Measurements from ENCODE around the gene FHL1.
"Not testable (repeated sequence)": the region's sequence is repeated elsewhere in the genome, so short reads cannot be mapped to it uniquely, and the experiment has no call there.

FHL1 gene

DNA sequence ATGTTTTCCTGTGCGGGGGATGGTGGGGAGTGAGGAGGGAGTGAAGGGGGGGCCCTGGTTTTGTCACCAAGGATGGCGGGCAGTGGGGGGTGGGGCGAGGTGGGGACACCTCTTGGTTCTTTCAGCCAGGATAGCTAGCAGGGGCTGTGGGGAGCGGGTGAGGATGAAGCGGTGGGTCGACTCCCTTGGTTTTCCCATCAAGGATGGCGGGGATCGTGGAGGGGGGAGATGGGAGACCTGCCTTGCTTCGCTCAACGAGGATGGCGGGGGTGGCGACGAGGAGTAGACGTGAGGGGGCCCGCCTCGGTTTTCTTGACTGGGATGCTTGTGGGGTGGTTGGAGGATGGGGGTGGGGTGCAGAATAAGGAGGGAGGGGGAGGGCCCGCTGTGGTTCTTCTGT, 643 bp downstream of the FHL1 start:
- no peak for DNase-seq

DNA sequence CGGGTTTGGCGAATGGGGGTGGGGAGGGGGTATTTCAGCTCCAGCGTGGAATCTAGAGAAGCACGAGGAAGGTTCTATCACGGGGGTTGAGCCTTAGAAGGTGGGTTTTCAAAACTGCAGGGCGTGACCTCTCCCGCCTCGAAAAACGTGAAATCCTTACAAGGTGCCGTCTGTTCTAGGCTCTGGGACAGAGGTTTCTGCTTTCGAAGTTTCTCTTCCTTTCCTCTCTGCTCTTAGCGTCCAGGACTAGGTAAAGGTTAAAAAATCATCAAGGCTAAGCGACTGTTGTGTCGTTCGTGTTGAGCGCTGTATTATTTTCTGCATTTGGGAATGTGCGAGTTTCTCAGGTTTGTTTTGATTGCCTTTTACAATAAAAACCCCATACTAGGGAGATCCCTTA, 1.1 kb downstream of the FHL1 start:
- DNase-seq = no peak

DNA sequence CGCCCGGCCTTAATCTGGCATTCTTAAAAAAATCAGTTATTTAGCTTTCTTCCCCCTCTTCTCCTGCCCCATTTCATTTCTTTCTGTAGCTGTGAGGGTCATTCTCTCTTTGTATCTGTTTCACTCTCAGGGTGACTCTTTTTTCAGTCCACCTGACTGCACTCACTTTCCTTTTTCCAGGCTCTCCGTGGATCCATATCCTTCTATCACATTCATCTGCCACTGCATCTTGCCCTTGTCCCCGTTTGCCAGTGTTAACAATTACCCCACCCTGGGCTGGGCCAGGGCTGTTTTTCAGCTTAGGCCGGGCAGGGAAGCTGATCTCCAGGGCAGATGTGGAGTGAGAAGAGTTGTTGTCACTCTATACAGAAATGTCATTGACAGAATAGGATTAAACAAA, 7.7 kb downstream of the FHL1 start:
- no peak for DNase-seq

DNA sequence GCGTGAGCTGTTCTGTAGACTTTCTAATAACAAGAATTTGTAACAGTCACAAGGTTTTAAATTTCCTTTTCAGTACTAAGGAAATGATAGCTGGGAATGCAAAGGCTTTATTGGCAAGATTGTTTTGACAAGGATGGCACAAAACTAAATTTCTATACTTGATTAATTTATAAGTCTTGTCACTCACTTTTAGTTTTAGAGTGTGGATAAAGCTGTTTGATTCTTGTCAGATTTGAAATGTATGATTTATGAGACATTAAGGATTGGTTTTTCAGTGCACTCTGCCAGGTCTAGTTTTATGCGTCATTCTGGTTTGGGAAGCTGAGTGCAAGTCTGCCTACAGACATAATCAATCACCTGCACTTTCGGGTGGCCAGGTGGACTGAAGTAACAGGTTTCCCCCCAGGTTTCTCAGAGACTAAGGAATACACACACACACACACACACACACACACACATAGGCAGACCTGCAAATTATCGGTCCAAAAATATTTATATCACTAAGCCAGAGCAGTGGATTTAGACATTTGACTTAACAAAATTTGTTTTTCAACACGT, 9.3 kb downstream of the FHL1 start:
- no peak for DNase-seq

DNA sequence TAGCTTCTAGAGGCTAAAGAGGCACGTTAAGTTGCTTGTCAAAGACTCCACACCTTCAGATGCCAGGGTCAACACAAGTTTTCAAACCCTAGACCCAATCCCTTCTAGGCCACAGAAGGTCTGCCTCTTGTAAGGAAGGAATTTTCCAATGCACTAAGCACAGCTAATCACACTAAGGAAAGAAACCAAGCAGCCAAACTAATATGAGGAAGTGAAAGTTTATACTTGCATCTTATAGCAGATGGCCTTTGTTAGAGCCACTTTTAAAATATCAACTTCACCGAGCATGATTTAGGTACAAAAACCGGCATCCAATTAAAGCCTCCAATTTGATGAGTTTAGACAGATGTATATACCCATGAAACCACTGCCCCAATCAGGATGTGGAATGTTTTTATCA, 9.9 kb downstream of the FHL1 start:
- no peak for DNase-seq

DNA sequence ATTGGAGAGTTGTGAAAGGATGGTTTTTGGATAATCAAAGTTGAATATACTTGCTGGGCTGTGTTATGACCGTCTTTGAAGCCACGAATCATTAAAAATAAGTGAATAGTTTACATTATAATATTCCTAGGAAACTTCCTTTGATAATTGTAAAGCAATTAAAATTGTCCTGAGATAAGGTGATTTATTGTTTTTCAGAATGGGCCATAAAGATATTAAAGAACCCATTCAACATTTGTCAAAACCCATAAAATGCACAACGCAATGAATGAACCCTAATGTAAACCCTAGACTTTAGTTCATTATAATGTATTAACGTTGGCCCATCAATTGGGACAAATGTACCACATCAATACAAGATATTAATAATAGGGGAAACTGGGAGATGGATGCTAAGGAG, 11.4 kb downstream of the FHL1 start:
- DNase-seq = no peak

DNA sequence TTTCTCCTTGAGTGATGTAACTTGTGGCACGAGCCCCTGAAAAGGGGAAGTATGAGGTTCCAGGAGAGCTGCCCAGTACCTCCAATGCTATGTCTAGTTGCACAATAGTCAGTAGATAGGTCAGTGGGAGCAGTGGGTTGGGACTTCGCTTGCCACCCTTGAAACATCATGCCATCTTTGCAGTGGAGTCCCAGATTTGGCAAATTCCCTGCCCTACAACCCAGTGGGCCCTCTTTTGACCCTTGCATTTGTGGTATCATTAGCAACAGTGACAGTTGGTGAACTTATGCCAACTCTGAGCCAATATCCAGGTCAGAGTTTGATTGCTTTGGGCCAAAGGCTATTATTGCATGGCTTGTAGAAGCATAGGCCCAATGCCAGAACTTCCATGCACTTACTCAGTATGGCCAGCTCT, 12.3 kb downstream of the FHL1 start:
- no peak for DNase-seq

DNA sequence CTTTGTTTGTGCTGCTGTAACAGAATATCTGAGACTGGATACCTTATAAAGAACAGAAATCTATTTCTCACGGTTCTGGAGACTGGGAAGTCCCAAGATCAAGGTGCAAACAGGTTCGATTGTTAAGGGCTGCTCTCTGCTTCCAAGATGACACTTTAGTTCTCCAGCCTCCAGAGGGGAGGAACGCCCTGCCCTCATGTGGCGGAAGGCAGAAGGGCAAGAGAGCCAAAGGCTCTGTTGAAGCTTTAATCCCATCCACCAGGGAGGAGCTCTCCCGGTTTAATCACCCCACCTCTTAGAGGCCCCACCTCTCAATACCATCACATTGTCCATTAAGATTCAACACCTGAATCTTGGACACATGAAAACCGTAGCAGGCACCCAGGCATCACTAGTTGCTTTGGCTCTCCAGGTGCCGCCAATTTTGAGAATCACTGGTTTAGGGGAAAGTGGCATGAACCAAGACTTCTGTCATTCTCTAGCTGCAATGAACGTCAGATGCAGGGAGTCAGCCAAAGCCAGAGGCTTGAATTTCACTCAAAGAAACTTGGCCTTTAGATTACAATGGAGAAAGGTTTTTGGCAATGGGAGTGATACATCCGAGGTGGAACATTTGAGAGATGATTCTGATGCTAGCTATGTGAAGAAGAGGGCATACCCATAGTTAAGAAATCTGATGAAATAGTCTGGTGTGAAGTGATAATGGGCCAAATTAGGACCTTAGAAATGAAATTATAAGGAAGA, 15.7 kb downstream of the FHL1 start:
- DNase-seq = peak; percentile 17

DNA sequence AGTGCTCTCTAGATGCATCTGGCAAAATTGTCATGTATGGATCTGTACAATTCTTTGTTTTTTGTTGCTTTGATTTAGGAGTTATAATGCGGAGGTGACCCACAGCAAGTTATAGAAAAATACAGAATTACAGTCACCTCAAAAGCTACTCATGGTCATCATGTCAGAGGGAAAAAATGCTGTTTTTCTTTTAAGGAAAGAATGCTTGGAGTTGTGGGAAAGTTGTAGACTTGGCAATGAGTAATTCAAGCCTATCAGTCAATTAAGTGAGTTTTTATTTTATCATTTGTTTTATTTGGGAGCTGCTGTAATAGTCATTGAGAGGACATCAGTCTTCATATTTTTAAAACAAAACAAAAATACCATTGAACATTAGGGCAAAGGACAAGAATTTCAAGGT, 16.4 kb downstream of the FHL1 start:
- DNase-seq = no peak

DNA sequence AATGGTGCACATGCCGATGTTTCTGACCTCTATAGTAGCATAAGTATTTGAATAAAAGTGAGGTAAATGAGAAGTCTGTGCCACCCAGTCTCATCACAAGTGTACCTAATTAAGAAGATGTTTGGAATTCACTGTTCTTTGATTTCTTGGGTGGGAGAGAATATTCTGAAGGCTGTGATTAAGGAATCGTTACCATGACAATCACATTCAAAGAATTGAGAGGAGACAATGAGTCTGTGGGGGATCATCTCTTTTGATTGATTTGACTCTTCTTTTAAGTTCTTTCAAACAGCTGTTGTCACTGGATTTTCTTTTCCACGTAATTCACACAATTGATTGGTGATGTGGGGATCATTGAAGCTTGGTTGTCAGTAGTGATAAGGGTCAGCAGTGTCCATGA, 18.1 kb downstream of the FHL1 start:
- no peak for DNase-seq

DNA sequence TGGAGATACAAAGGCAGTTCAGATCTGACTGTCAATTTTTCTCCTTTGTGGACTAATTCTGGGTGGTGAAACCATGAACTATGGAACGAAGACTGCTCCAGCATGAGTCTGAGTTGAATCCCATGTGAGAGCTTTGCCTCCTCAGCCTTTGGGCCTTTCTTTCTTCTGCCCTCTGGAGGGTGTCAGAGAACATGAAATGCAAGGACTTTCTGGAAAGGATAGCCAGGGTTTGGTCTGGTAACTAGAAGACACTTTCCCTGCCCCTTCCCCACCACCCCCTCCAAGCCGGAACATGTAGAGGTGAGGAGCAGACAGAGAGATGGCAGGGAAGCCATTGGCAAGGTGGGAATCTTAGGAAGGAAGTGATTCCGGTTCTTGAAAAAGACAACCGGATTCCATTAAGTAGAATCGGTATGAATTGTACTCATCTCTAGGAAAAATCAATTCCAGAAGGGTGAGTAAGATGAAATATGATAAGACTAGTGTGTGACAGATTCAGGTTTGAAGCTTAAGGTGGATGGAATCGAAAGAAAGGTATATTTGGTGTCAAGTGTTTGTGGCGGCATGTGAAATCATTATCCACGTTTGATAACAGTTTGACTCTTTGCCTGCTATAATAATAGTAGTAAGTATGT, 19.0 kb downstream of the FHL1 start:
- DNase-seq = no peak

DNA sequence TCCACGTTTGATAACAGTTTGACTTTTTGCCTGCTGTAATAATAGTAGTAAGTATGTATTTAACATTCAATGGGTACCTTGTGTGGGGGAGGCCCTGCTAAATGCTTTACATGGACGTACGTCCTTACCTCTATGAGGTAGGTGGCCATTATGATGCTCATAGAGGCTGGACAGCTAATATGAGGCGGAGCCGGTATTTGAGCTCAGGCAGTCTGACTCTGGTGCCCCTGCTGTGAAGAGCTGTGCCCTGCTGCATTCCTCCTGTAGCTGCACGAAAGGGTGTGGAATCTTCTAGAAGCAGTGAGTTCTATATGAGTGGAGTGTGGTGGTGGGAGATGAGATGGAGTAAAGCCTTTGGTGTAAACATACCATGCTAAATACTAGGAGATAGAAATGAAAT, 20.7 kb downstream of the FHL1 start:
- not testable (repeated sequence) for DNase-seq

DNA sequence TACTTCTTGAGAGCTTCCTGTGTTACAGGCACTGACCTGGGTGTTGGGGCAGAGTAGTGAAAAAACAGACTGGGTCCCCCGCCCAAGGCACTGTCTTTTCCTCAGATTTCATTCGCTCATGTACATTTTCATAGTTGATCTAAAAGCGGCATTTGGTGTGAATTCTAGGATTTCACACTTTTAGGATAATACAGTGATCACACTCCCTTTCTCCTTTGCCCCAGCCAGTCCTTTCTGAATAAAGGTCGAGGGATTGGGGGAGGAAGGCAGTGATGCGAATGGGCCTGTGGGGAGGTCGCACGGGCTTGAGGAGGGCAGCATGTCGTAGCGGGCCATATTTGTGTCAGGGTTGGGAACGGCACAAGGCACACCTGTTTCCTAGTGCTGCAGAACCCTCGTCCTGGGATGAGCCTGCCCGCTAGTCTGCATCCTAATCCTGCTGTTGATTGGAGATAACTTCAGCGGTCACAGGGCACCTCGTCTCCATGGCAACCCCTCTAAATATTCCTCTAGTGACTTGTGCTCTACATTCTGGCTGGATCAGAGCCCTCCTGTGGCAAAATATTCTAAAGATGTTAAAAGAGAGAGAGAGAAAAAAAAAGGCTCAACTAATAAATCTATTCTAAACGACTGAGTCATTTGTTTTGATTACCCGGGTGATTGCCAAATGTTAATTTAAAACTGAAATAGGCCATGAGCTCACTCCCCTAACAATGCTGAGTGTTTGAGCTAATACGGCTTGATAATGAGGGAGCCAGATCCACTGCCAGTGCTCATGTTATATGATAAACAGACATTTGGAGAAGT, 21.8 kb downstream of the FHL1 start:
- no peak for DNase-seq

DNA sequence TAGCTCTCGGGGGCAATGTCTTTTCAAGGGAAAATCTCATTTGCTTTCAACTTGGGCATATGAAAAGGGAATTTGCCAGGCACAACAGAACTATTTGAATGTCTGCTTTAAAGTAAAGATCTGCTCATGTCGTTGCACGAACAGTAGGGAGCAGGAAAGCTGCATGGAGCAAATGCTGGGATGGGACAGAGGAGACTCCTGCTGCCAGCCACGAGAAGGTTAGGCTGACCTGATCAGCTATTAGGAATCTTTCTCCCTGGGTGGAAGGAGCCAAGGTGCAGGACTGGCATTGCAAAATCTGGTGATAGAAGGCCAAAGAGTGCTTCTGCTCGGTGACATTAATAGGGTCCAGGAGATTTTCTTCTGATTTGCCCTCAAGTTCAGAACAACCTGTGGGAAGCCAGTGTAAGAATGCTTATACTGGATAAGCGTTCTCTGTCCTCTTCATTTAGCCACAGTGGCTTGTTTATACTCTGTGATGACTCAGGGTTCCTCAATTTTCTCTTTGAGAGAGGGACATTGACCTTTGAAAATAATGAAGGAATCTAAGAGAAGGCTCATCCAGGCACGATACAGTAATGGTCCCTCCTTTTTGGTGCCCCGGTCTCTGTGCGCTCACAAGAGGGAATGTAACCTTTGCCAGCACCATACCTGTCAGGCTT, 22.9 kb downstream of the FHL1 start:
- DNase-seq = no peak

DNA sequence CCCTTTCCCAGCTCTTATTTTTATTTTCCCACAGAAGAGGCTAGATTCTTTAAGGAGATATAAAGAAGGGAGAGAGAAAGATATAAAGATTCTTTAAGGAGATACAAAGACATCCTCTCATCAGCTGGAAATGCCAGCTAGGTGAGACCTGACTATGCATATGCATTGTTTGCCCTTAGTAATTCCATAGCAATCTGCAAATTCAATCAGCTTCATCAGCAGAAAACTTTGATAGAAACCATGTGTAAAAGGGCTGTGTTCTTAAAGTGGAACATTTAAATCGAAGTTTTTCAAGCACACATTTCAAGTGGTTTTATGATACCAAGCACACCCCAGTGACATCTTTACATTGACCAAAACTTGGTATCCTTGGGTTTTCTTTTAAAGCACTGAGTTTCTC, 24.1 kb downstream of the FHL1 start:
- DNase-seq = no peak

DNA sequence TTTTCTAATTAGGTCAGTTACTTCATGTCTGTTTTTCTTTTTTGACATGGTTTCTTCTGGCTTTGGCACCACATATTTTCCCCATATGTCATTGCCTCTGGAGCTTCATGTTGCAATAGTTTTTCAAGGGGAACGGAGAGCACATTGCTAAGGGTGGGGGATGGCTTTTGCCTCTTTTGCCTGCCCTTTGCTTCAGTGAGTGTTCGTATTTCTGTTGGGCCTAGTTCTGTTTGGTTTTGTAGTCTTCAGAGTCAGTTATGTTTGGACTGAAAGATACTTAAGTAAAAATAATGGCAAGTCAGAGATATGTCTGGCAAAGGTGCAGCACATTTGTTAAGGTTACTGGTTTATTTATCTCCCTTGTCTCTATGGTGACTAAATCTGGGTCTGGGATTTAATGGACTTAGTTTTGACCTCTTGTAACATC, 29.1 kb downstream of the FHL1 start:
- DNase-seq = no peak

DNA sequence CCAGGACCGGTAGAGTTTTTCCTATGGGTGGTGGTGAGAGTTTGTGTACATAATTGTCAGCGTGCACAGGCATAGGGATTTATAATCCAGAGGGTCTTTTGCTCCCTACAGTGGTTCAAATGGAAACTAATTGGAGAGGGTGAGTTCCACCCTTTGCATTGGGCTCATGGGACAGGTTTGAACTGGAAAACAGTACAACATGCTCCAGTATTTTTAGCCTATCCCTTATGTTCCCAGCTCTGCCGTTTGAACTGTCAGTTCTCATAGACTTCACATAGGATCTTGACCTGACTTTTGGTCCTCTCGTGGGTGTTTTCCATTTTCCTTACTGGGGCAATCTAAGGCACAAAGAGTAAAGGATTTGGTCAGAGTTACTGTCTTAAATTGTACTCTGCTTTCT, 31.8 kb downstream of the FHL1 start:
- no peak for DNase-seq

DNA sequence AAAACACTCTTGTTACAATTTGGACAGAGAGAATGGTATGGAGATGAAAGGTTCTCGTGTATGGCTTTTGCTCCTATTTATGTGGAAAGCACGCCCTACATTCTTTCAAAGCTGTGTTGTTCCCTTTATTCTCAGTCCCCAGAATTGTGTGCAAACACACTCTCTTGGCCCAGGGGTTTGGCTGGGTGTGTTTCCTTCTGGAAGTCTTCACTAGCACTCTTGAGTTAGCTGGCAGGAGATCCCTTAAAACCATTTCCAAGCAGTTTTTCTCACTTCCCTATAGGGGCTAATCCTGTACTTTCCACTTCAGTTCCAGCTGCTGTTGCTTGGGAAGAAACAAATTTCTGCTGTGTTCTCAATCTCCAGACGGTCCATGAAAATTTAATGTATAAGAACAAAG, 35.1 kb downstream of the FHL1 start:
- DNase-seq = no peak

DNA sequence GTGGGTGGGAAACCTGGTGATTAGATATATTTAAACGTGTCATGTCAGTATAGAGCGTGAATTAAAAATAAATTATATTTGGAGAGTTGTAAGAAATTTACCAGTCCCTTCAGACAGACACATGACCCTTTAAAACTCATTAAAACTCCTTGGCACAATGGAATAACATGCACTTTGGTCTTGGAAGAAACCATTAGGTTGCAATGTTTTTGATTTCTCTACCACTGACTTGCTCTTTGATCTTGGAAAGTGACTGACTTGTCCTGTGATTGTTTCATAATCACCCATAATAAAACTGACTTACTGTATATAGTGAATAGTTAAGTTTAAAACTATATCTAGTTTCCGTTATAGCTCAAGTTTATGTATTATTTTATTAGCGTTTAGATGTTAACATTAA, 35.8 kb downstream of the FHL1 start:
- no peak for DNase-seq

DNA sequence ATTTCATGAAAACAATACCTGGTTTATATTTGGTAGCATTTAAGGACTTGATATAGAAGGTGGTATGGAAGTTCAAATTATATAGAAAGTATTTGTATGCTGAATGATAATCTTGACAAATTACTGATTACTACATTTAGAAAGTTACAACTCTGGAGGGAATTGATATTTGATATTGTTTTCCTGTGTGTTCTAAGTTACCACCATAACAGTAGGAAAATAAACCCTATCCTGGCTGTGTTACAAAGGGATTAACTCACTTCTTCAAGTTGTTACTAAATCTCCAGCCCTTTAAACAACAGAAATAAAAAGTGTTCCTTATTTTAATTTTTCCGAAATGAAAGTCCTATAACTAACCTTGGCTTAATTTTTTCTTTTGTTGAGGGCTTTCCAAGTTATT, 36.6 kb downstream of the FHL1 start:
- DNase-seq = no peak

DNA sequence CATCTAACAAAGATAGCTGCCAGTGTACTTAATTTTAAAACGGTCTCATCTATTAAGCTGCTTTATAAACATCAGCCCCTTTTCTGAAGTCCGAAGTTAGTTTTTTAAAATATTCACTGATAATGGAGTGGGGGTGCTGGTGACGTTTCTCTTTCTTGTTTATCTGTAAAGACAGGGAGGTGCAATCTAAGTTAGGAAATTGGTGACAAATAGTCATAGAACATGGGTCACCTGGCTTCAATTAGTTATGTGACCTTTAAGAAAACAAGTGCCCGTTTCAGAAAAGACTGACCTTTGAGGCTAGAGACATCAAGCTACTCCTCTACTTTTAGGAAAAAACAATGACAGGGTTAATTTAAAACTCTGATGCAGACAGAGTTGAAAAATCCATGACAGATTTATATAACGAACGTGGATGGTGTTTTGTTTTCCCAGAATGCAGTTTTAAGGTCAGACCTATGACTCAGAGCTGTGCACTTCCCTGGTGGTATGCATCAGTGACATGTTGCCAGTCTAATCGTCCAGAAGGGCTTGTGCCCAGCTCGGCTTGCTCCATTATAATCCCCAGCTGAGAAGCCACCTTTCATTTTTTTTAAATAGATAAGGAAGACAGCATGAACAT, 38.2 kb downstream of the FHL1 start:
- no peak for DNase-seq

DNA sequence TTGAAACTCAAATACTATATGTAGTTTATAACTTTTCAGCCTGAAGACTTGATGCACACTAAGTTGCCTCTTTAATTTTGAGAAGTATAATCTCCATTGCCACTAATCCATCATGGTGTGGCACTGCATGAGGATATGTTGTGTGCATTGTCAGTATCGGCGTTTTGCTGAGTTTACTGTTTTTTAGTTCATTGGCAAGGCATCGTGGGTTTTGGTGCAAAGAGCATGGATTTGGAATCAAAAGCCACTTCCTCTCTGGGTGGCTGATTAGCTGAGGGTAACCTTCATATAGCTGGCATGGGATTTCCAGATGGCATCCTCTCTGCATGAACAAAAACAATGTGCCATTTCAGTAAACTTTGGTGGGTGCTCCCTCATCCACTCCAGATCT, 38.7 kb downstream of the FHL1 start:
- DNase-seq = no peak

DNA sequence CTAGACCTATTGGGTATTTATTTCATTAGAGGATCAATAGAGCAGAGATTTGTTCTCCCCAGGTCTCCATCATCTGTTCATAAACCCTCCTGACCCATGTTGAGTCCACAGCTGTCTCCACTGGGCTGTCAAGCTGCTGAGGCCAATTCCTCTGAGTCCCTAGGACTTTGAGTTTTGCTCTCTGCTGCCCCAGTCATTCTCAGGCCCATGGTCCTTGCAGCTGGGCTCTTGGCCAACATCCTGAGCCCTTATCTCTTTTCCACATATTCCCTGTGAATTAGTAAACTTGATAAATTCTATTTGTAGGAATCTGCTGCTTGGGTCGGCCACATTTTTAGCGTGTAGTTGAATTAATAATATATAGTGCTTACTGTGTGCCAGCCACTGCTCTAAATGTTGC, 41.9 kb downstream of the FHL1 start:
- no peak for DNase-seq
